SK-N-SH treated with all-trans-retinoic acid at 6 μM for 48 hours (cell line): ENCODE measurements around the gene SERTAD2.

Experiments
- ATAC-seq: fragments of 200-7000 bp; cut with Tn5 transposase; 3 replicates; pipeline ENCODE4 v1.9.1; 2020; ENCODE audit warnings: mild to moderate bottlenecking, moderate library complexity
- ARNTL ChIP-seq: fragments of 450-650 bp; formaldehyde crosslinking; IDR thresholded peaks from 2 replicates; pipeline ENCODE4 v1.5.0; 2020; ENCODE audit warnings: low read depth, mild to moderate bottlenecking, moderate library complexity, borderline replicate concordance
- BACH2 ChIP-seq: fragments of 250-450 bp; sonication (Bioruptor Pico); IDR thresholded peaks from 2 replicates; pipeline ENCODE4 v1.9.0; 2021; ENCODE audit warnings: mild to moderate bottlenecking, borderline replicate concordance
- ESRRG ChIP-seq: fragments of 250-450 bp; sonication (Bioruptor Pico); IDR thresholded peaks from 2 replicates; pipeline ENCODE4 v1.6.1; 2021; ENCODE audit warnings: mild to moderate bottlenecking
- GLIS3 ChIP-seq: fragments of 250-450 bp; sonication (Bioruptor Pico); IDR thresholded peaks from 2 replicates; pipeline ENCODE4 v1.5.0; 2020; ENCODE audit warnings: mild to moderate bottlenecking, moderate library complexity
- ISL1 ChIP-seq: fragments of 250-450 bp; sonication (Bioruptor Pico); IDR thresholded peaks from 2 replicates; pipeline ENCODE4 v2.1.2; 2022; ENCODE audit warnings: mild to moderate bottlenecking, moderate library complexity
- OSR1 ChIP-seq: fragments of 250-450 bp; sonication (Bioruptor Pico); IDR thresholded peaks from 2 replicates; pipeline ENCODE4 v1.8.0; 2022; ENCODE audit warnings: moderate library complexity, mild to moderate bottlenecking, inconsistent platforms
- PPARA ChIP-seq: fragments of 250-450 bp; sonication (Bioruptor Pico); IDR thresholded peaks from 2 replicates; pipeline ENCODE4 v1.5.0; 2020; ENCODE audit warnings: mild to moderate bottlenecking, borderline replicate concordance
- RARB ChIP-seq: fragments of 250-450 bp; sonication (Bioruptor Pico); IDR thresholded peaks from 2 replicates; pipeline ENCODE4 v1.8.0; 2021; ENCODE audit warnings: mild to moderate bottlenecking, moderate library complexity
- SNAI2 ChIP-seq: fragments of 250-450 bp; sonication (Bioruptor Pico); IDR thresholded peaks from 2 replicates; pipeline ENCODE4 v1.5.0; 2020; ENCODE audit warnings: mild to moderate bottlenecking, moderate library complexity
- TOX ChIP-seq: fragments of 250-450 bp; sonication (Bioruptor Pico); IDR thresholded peaks from 2 replicates; pipeline ENCODE4 v1.8.0; 2021; ENCODE audit warnings: mild to moderate bottlenecking, moderate library complexity, borderline replicate concordance
- ZC3H10 ChIP-seq: fragments of 250-450 bp; sonication (Bioruptor Pico); IDR thresholded peaks from 2 replicates; pipeline ENCODE4 v1.5.1; 2021; ENCODE audit warnings: mild to moderate bottlenecking, moderate library complexity
- ZFP3 ChIP-seq: fragments of 250-450 bp; sonication (Bioruptor Pico); IDR thresholded peaks from 2 replicates; pipeline ENCODE4 v1.5.0; 2020; ENCODE audit warnings: mild to moderate bottlenecking, moderate library complexity
- ZFP30 ChIP-seq: fragments of 450-650 bp; formaldehyde crosslinking; IDR thresholded peaks from 2 replicates; pipeline ENCODE4 v1.5.0; 2022; ENCODE audit warnings: mild to moderate bottlenecking, moderate library complexity
- ZNF565 ChIP-seq: fragments of 450-650 bp; formaldehyde crosslinking; conservative IDR thresholded peaks from 2 replicates; pipeline ENCODE4 v1.5.0; 2020; ENCODE audit warnings: low read depth, mild to moderate bottlenecking, moderate library complexity
- ZNF70 ChIP-seq: fragments of 450-650 bp; formaldehyde crosslinking; IDR thresholded peaks from 2 replicates; pipeline ENCODE4 v1.5.0; 2020; ENCODE audit warnings: mild to moderate bottlenecking, moderate library complexity
- ZNF8 ChIP-seq: fragments of 450-650 bp; formaldehyde crosslinking; IDR thresholded peaks from 2 replicates; pipeline ENCODE4 v1.5.0; 2020; ENCODE audit warnings: mild to moderate bottlenecking, moderate library complexity
- TF ChIP-seq, protein P1 (sequence below): fragments of 250-450 bp; sonication (Bioruptor Pico); IDR thresholded peaks from 2 replicates; pipeline ENCODE4 v1.5.1; 2020; ENCODE audit warnings: low read depth, mild to moderate bottlenecking, moderate library complexity
- TF ChIP-seq, protein P2 (sequence below): fragments of 250-450 bp; sonication (Bioruptor Pico); IDR thresholded peaks from 2 replicates; pipeline ENCODE4 v1.5.1; 2021; ENCODE audit warnings: mild to moderate bottlenecking, moderate library complexity
- TF ChIP-seq, protein P3 (sequence below): fragments of 250-450 bp; sonication (Bioruptor Pico); IDR thresholded peaks from 2 replicates; pipeline ENCODE4 v1.8.0; 2020; ENCODE audit warnings: mild to moderate bottlenecking, moderate library complexity, borderline replicate concordance
- TF ChIP-seq, protein P4 (sequence below): fragments of 250-450 bp; sonication (Bioruptor Pico); IDR thresholded peaks from 2 replicates; pipeline ENCODE4 v1.5.0; 2020; ENCODE audit warnings: mild to moderate bottlenecking, moderate library complexity
- TF ChIP-seq, protein P5 (sequence below): fragments of 250-450 bp; sonication (Bioruptor Pico); IDR thresholded peaks from 2 replicates; pipeline ENCODE4 v1.8.0; 2021; ENCODE audit warnings: low read depth, mild to moderate bottlenecking, moderate library complexity, borderline replicate concordance

Gene SERTAD2

DNA sequence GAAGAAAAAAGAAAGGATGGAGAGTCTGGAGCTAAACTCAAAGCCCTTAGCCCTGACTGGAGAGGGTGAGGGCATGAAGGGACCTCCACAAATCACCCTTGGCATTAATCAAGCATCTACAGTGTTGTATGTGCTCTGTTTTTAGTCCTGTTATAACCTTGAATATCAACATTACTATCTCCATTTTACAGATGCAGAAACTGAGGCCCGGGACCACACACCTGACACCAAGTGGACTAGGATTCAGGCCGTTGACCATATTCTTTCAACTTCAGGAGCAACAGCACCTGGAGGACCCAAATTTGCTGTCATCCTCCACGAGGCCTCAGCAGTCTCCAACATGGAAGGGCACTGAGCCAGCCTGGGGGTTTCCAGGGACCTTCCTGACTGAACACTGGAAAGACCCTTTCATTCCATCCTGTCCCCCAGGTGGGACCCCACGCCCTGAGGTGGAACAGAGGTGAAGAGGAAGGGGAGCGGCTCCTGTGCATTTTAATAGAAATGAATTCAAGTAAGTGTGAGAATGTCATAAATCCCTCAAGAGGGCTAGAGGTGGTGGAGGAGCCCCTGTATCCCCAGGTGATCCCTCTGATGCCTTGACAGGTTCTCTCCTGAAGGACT, 41.0 kb downstream of the SERTAD2 start:
- no peak for TF ChIP-seq OSR1
- TF ChIP-seq, protein P1, sequence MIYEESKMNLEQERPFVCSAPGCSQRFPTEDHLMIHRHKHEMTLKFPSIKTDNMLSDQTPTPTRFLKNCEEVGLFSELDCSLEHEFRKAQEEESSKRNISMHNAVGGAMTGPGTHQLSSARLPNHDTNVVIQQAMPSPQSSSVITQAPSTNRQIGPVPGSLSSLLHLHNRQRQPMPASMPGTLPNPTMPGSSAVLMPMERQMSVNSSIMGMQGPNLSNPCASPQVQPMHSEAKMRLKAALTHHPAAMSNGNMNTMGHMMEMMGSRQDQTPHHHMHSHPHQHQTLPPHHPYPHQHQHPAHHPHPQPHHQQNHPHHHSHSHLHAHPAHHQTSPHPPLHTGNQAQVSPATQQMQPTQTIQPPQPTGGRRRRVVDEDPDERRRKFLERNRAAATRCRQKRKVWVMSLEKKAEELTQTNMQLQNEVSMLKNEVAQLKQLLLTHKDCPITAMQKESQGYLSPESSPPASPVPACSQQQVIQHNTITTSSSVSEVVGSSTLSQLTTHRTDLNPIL (CRISPR knock-in tag): no peak
- TF ChIP-seq, protein P2, sequence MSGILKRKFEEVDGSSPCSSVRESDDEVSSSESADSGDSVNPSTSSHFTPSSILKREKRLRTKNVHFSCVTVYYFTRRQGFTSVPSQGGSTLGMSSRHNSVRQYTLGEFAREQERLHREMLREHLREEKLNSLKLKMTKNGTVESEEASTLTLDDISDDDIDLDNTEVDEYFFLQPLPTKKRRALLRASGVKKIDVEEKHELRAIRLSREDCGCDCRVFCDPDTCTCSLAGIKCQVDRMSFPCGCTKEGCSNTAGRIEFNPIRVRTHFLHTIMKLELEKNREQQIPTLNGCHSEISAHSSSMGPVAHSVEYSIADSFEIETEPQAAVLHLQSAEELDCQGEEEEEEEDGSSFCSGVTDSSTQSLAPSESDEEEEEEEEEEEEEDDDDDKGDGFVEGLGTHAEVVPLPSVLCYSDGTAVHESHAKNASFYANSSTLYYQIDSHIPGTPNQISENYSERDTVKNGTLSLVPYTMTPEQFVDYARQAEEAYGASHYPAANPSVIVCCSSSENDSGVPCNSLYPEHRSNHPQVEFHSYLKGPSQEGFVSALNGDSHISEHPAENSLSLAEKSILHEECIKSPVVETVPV: no peak
- no peak for ATAC-seq

DNA sequence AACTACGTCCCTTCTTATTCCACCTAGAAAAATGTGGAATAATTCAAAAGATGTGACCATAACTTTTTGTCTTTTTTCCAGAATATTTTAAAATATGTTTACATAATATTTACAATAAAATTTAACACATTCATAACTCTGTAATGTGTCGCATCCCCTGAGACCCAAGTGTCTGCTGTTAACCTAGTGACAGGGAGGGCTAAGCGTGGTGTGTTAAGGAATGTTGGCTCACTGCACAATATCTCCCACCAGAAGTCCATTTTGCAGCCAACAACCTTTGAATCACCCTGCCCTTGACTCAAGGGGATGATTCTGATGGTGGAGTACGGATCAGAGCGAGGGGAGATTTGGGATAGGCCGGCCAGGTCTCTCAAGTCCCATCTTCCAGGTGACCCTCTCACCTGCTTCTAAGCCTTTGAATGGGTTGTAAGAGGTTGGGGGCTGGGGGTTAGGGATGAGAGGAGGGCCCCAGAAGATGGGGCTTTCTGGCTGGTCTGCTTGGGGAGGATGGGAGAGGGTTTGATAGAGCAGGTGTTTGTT, 43.3 kb downstream of the SERTAD2 start:
- no peak for ATAC-seq
- TF ChIP-seq RARB (CRISPR knock-in tag) (no peak), ZNF565 (CRISPR knock-in tag) (no peak), GLIS3 (CRISPR knock-in tag) (no peak), ARNTL (CRISPR knock-in tag) (no peak), ZC3H10 (CRISPR knock-in tag) (no peak), ZFP30 (no peak), OSR1 (no peak)
- TF ChIP-seq, protein P2: no peak
- TF ChIP-seq, protein P3, sequence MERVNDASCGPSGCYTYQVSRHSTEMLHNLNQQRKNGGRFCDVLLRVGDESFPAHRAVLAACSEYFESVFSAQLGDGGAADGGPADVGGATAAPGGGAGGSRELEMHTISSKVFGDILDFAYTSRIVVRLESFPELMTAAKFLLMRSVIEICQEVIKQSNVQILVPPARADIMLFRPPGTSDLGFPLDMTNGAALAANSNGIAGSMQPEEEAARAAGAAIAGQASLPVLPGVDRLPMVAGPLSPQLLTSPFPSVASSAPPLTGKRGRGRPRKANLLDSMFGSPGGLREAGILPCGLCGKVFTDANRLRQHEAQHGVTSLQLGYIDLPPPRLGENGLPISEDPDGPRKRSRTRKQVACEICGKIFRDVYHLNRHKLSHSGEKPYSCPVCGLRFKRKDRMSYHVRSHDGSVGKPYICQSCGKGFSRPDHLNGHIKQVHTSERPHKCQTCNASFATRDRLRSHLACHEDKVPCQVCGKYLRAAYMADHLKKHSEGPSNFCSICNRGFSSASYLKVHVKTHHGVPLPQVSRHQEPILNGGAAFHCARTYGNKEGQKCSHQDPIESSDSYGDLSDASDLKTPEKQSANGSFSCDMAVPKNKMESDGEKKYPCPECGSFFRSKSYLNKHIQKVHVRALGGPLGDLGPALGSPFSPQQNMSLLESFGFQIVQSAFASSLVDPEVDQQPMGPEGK (CRISPR knock-in tag): no peak
- TF ChIP-seq, protein P4, sequence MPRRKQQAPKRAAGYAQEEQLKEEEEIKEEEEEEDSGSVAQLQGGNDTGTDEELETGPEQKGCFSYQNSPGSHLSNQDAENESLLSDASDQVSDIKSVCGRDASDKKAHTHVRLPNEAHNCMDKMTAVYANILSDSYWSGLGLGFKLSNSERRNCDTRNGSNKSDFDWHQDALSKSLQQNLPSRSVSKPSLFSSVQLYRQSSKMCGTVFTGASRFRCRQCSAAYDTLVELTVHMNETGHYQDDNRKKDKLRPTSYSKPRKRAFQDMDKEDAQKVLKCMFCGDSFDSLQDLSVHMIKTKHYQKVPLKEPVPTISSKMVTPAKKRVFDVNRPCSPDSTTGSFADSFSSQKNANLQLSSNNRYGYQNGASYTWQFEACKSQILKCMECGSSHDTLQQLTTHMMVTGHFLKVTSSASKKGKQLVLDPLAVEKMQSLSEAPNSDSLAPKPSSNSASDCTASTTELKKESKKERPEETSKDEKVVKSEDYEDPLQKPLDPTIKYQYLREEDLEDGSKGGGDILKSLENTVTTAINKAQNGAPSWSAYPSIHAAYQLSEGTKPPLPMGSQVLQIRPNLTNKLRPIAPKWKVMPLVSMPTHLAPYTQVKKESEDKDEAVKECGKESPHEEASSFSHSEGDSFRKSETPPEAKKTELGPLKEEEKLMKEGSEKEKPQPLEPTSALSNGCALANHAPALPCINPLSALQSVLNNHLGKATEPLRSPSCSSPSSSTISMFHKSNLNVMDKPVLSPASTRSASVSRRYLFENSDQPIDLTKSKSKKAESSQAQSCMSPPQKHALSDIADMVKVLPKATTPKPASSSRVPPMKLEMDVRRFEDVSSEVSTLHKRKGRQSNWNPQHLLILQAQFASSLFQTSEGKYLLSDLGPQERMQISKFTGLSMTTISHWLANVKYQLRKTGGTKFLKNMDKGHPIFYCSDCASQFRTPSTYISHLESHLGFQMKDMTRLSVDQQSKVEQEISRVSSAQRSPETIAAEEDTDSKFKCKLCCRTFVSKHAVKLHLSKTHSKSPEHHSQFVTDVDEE (CRISPR knock-in tag): no peak
- TF ChIP-seq, protein P5, sequence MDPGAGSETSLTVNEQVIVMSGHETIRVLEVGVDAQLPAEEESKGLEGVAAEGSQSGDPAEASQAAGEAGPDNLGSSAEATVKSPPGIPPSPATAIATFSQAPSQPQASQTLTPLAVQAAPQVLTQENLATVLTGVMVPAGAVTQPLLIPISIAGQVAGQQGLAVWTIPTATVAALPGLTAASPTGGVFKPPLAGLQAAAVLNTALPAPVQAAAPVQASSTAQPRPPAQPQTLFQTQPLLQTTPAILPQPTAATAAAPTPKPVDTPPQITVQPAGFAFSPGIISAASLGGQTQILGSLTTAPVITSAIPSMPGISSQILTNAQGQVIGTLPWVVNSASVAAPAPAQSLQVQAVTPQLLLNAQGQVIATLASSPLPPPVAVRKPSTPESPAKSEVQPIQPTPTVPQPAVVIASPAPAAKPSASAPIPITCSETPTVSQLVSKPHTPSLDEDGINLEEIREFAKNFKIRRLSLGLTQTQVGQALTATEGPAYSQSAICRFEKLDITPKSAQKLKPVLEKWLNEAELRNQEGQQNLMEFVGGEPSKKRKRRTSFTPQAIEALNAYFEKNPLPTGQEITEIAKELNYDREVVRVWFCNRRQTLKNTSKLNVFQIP (CRISPR knock-in tag): no peak

DNA sequence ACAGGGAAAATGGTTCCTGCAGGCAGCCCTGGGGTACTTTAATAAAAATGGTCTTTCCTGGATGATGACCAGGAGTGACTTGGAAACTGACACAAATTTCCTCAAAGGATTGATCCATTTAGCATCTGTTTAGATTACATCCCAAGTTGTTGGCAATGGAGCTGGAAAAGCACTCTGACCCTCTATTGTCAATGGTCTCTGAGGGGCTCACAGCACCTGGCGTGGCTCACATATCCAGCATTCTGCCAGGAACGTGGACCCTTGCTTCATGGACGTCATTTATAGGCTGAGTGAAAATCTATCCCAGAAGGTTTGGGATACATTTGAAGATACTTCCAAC, 43.8 kb downstream of the SERTAD2 start:
- ATAC-seq: no peak
- no peak for TF ChIP-seq ZFP30
- TF ChIP-seq TOX (CRISPR knock-in tag): no peak
- no peak for TF ChIP-seq ZNF70
- no peak for TF ChIP-seq ISL1
- TF ChIP-seq ZFP3 (CRISPR knock-in tag): no peak
- TF ChIP-seq PPARA: no peak
- TF ChIP-seq BACH2 (CRISPR knock-in tag): no peak
- TF ChIP-seq, protein P2: no peak
- no peak for TF ChIP-seq SNAI2 (CRISPR knock-in tag)
- TF ChIP-seq ARNTL (CRISPR knock-in tag): no peak
- TF ChIP-seq ESRRG (CRISPR knock-in tag): no peak
- TF ChIP-seq OSR1: no peak
- no peak for TF ChIP-seq RARB (CRISPR knock-in tag)
- TF ChIP-seq ZNF8: no peak
